ENCODE data around the gene ANKRD44.

DNA sequence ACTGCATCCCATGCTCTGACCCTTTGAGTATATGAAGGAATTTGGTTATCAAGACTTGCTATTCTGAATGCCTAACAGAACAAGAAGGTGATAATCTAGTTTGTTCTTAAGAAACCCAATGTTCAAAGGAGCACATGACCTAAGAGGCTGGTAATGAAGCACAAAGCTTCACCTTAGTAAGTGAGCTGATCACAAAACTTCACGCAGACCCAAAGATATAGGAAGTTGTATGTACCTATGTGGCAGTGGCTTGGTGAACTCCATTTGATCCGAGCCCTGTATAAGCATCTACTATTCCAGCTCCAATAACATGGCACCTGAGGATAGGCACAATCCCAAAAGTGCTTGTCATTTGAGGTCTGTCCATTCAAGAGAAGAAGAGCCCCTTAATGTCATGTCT lies 78.6 kb downstream of the ANKRD44 start:
- TF ChIP-seq, protein P1, sequence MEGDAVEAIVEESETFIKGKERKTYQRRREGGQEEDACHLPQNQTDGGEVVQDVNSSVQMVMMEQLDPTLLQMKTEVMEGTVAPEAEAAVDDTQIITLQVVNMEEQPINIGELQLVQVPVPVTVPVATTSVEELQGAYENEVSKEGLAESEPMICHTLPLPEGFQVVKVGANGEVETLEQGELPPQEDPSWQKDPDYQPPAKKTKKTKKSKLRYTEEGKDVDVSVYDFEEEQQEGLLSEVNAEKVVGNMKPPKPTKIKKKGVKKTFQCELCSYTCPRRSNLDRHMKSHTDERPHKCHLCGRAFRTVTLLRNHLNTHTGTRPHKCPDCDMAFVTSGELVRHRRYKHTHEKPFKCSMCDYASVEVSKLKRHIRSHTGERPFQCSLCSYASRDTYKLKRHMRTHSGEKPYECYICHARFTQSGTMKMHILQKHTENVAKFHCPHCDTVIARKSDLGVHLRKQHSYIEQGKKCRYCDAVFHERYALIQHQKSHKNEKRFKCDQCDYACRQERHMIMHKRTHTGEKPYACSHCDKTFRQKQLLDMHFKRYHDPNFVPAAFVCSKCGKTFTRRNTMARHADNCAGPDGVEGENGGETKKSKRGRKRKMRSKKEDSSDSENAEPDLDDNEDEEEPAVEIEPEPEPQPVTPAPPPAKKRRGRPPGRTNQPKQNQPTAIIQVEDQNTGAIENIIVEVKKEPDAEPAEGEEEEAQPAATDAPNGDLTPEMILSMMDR (IDR thresholded peaks at IDR 0.05; ENCODE audit: control extremely low read depth in 1 of 3, insufficient read depth in 1 of 3, low read depth in 1 of 3, low read length in 3 of 3), result no peak
- no peak for TF ChIP-seq RBBP5 (IDR thresholded peaks at IDR 0.05; ENCODE audit: borderline replicate concordance, low read depth, low read length)
- no peak for TF ChIP-seq POLR2AphosphoS5 (IDR thresholded peaks at IDR 0.05; ENCODE audit: low read depth, low read length)
- no peak for TF ChIP-seq POLR2A (IDR thresholded peaks at IDR 0.05; ENCODE audit: control extremely low read depth in 1 of 2, low read depth in 2 of 2, low read length in 2 of 2)
- TF ChIP-seq EZH2 (IDR thresholded peaks at IDR 0.05; ENCODE audit: low read depth, low read length, severe bottlenecking), result no peak
- no peak for TF ChIP-seq RNF2 (IDR thresholded peaks at IDR 0.05; ENCODE audit: borderline replicate concordance, low read depth, low read length, missing control alignments, poor library complexity, severe bottlenecking)
- no peak for TF ChIP-seq SRF (IDR thresholded peaks at IDR 0.05; ENCODE audit: low read depth, low read length)
- no peak for TF ChIP-seq RFX5 (IDR thresholded peaks at IDR 0.05; ENCODE audit: borderline replicate concordance, low read depth, low read length)

Data from H1 (cell line).